RWPE2 (cell line): ENCODE data around the gene DACH2.

Source experiments
- ATAC-seq: fragments of 200-7000 bp; cut with Tn5 transposase; 3 replicates; pipeline ENCODE4 v1.9.1; 2021; ENCODE audit warnings: low read depth
- DNase-seq: peaks from one replicate; pipeline ENCODE4 v3.0.0-alpha.2; 2020; ENCODE audit warnings: low spot score
- H3K27ac ChIP-seq: fragments of 450-650 bp; 2 replicates; pipeline ENCODE4 v1.5.1; 2017; ENCODE audit warnings: mild to moderate bottlenecking; ENCODE audit not compliant: poor library complexity, severe bottlenecking
- H3K27me3 ChIP-seq: fragments of 250-450 bp; sonication (Bioruptor Pico); 2 replicates; pipeline ENCODE4 v1.5.1; 2021; ENCODE audit warnings: mild to moderate bottlenecking, moderate library complexity; ENCODE audit not compliant: insufficient read depth, poor library complexity, severe bottlenecking
- H3K36me3 ChIP-seq: fragments of 250-450 bp; sonication (Bioruptor Pico); 2 replicates; pipeline ENCODE4 v1.5.1; 2020; ENCODE audit warnings: low read depth, mild to moderate bottlenecking, moderate library complexity
- H3K4me1 ChIP-seq: fragments of 250-450 bp; sonication (Bioruptor Pico); 2 replicates; pipeline ENCODE4 v1.5.1; 2021; ENCODE audit warnings: mild to moderate bottlenecking, moderate library complexity; ENCODE audit not compliant: insufficient read depth, poor library complexity, severe bottlenecking
- H3K4me3 ChIP-seq: fragments of 250-450 bp; sonication (Bioruptor Pico); 2 replicates; pipeline ENCODE4 v1.5.1; 2021; ENCODE audit warnings: mild to moderate bottlenecking, moderate library complexity; ENCODE audit not compliant: severe bottlenecking
- H3K9me3 ChIP-seq: fragments of 250-450 bp; sonication (Bioruptor Pico); 2 replicates; pipeline ENCODE4 v1.5.1; 2021; ENCODE audit warnings: mild to moderate bottlenecking, moderate library complexity; ENCODE audit not compliant: severe bottlenecking
- TF ChIP-seq, protein P1 (sequence below): fragments of 450-650 bp; IDR thresholded peaks from one replicate; pipeline ENCODE4 v1.5.1; 2017; ENCODE audit warnings: mild to moderate bottlenecking, moderate library complexity; ENCODE audit not compliant: poor library complexity, severe bottlenecking

The DACH2 gene

DNA sequence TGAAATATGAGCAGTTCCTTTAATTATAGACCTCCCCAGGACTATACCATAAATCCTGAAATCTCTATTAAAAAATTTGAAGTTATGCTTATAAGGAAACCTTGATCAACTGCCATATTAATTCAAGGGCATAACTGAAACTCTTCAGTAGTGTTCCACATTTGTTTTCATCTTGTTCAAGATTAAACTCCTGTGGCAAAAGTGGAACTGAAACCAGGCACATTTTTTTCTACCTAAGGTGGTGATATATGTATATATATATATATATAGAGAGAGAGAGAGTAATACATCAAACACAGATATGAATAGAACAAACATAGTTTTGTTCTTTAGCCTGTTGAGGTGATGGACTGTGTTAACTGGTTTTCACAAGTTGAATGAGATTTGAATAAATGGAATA is 287.9 kb downstream of the DACH2 start:
- Histone ChIP-seq H3K27me3 (no peaks in the 10 kb centered on the region), H3K4me3 (no peak overlapping the region), H3K4me1 (no peaks in the 10 kb centered on the region), H3K27ac (no peak overlapping the region), H3K36me3 (no peaks in the 10 kb centered on the region), H3K9me3 (no peaks in the 10 kb centered on the region)
- no peak for ATAC-seq
- no peak for DNase-seq
- TF ChIP-seq, protein P1, sequence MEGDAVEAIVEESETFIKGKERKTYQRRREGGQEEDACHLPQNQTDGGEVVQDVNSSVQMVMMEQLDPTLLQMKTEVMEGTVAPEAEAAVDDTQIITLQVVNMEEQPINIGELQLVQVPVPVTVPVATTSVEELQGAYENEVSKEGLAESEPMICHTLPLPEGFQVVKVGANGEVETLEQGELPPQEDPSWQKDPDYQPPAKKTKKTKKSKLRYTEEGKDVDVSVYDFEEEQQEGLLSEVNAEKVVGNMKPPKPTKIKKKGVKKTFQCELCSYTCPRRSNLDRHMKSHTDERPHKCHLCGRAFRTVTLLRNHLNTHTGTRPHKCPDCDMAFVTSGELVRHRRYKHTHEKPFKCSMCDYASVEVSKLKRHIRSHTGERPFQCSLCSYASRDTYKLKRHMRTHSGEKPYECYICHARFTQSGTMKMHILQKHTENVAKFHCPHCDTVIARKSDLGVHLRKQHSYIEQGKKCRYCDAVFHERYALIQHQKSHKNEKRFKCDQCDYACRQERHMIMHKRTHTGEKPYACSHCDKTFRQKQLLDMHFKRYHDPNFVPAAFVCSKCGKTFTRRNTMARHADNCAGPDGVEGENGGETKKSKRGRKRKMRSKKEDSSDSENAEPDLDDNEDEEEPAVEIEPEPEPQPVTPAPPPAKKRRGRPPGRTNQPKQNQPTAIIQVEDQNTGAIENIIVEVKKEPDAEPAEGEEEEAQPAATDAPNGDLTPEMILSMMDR, result no peak

DNA sequence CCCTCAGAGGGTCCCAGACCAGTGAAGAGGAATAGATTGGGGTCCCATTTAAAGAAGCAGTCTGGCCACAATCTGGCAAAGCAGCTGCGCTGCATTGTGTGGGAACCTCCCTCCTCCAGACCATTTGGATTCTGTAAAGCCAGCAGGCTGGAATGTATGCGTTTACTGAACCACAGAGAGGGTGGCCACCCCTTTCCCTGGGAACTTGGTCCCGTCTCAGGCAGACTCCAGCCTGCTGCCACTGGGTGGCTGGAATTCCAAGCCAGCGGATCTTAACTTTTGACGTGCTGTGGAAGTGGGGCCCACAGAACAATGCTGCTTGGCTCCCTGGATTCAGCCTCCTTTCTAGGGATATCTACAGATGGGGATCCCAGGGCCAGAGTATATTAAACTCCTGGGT is 307.2 kb downstream of the DACH2 start:
- Histone ChIP-seq H3K27me3 (no peaks in the 10 kb centered on the region), H3K27ac (no peak overlapping the region), H3K36me3 (no peaks in the 10 kb centered on the region), H3K4me1 (no peaks in the 10 kb centered on the region), H3K4me3 (no peak overlapping the region), H3K9me3 (no peaks in the 10 kb centered on the region)
- DNase-seq, result no peak
- no peak for ATAC-seq
- TF ChIP-seq, protein P1, result no peak

DNA sequence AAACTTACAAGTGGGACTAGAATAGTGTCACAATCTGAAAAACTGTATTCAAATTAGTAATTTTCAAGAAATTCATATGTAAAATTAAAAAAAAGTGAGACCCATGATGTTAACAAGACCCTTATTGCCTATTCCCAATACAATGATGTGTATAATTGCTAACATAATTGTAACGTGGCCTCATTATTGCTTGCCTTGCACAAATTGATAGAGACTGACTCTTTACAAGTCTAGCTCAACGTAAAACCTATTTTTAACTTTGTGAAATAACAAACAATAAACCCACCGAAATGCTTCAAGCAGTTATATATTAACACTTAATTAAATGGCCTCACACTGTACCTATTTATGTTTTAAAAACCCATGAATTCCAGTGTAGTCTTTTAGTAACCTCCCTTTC is 312.5 kb downstream of the DACH2 start:
- no peaks in the 10 kb centered on the region for H3K4me1 ChIP-seq
- no peaks in the 10 kb centered on the region for H3K9me3 ChIP-seq
- ATAC-seq (no peak), DNase-seq (no peak)
- TF ChIP-seq, protein P1, result no peak
- H3K36me3 ChIP-seq, result no peaks in the 10 kb centered on the region
- H3K27me3 ChIP-seq, result no peaks in the 10 kb centered on the region
- no peak overlapping the region for H3K27ac ChIP-seq
- no peak overlapping the region for H3K4me3 ChIP-seq

DNA sequence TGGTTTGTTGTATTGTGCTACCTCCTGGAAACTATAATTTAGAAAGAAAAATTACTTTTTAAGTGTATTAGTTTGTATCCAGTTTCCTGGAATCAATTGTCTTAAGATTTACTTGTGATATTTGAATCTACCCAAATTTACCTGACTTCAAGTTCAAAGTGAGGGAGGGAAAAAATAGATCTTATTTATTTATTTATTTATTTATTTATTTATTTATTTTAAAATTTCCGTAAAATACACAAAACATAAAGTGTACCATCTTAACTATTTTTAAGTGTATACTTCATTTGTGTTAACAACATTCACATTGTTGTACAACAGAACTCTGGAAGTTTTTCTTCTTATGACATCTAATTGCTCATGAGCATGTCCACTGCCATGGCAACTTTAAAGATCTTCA is 356.0 kb downstream of the DACH2 start:
- Histone ChIP-seq H3K36me3 (no peaks in the 10 kb centered on the region), H3K9me3 (no peaks in the 10 kb centered on the region), H3K4me3 (no peak overlapping the region), H3K27me3 (no peaks in the 10 kb centered on the region), H3K4me1 (no peaks in the 10 kb centered on the region), H3K27ac (no peak overlapping the region)
- no peak for DNase-seq
- ATAC-seq, result no peak
- TF ChIP-seq, protein P1, result no peak

DNA sequence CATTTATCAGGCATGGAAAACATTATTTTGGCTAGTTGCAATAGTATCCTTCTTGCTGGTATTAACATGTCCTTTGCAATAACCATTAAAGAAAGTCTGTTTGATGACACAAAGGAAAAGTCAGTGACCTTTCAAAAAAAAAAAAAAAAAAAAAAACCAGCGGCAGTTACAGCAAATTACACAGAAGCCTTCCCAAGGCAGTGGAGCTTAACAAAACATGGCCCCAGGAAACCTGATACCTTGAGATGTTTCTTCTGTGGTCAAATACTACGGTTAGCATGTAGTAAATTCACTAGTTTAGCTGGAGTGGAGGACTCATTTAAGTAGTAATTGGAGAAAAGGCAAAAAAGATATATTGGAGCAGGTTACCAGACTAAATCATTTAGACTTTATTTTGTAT is 359.1 kb downstream of the DACH2 start:
- TF ChIP-seq, protein P1, result no peak
- DNase-seq, result no peak
- no peaks in the 10 kb centered on the region for H3K9me3 ChIP-seq
- no peaks in the 10 kb centered on the region for H3K27me3 ChIP-seq
- no peak overlapping the region for H3K27ac ChIP-seq
- H3K4me3 ChIP-seq, result no peak overlapping the region
- no peaks in the 10 kb centered on the region for H3K36me3 ChIP-seq
- no peak for ATAC-seq
- no peaks in the 10 kb centered on the region for H3K4me1 ChIP-seq
